NCI-H2029 (cell line): ENCODE results near the gene EHD2.
"Not testable (repeated sequence)": the region's sequence is repeated elsewhere in the genome, so short reads cannot be mapped to it uniquely, and the experiment has no call there.

Source experiments
- DNase-seq: peaks from one replicate; lab custom pipeline; 2025; lab: John Stamatoyannopoulos, UW

The EHD2 gene

GRCh38 chr19:47769534-47769933, 56.3 kb downstream of the EHD2 start:
- no peak for DNase-seq

GRCh38 chr19:47771291-47771690, 58.1 kb downstream of the EHD2 start:
- DNase-seq: not testable (repeated sequence)

GRCh38 chr19:47776568-47776967, 63.3 kb downstream of the EHD2 start:
- DNase-seq: peak; percentile 98

GRCh38 chr19:47777245-47778048, 64.2 kb downstream of the EHD2 start:
- DNase-seq: peak; percentile 55

GRCh38 chr19:47778049-47778953, 65.1 kb downstream of the EHD2 start, which contains the start of gene SELENOW:
TSS of gene SELENOW (plus strand) at chr19:47778703. CDS start at chr19:47778786, 83 bp downstream.
- DNase-seq: peak; percentile 74

- DNase-seq: no peak
Measured at GRCh38 chr19:47778954-47779351, 65.7 kb downstream of the EHD2 start.

GRCh38 chr19:47779524-47780214, 66.4 kb downstream of the EHD2 start:
- no peak for DNase-seq

- DNase-seq: no peak
Measured at GRCh38 chr19:47780215-47780551, 67.0 kb downstream of the EHD2 start.

GRCh38 chr19:47781590-47782262, 68.5 kb downstream of the EHD2 start:
- DNase-seq: no peak

- DNase-seq: no peak
Measured at GRCh38 chr19:47786566-47786965, 73.3 kb downstream of the EHD2 start.

GRCh38 chr19:47787307-47787706, 74.1 kb downstream of the EHD2 start:
- not testable (repeated sequence) for DNase-seq

- DNase-seq: not testable (repeated sequence)
Measured at GRCh38 chr19:47789811-47790210, 76.6 kb downstream of the EHD2 start.

- DNase-seq: peak; percentile 55
Measured at GRCh38 chr19:47790398-47790814, 77.2 kb downstream of the EHD2 start.

GRCh38 chr19:47792616-47793015, 79.4 kb downstream of the EHD2 start:
- DNase-seq: no peak
